ENCODE results near the gene PCGF1. TPM values are rescaled to one million over a fixed set of nuclear protein-coding genes. Genes with fewer than 3 reads are reported as not detected.

The PCGF1 gene
- total and polyA plus RNA-seq, 2 of the 13 experiments (the other 11 are each of a cell fraction or from before 2014, with no cell fraction given): 20.4 to 22.6 TPM

- no peak for TF ChIP-seq HNRNPUL1 (IDR thresholded peaks at IDR 0.05; ENCODE audit: low read depth, low read length)
- TF ChIP-seq ZNF772 (CRISPR knock-in tag; IDR thresholded peaks at IDR 0.05): peak; percentile 57
- no peak for TF ChIP-seq ZNF460 (CRISPR knock-in tag; IDR thresholded peaks at IDR 0.05; ENCODE audit: borderline replicate concordance)
- 0 out of 2 replicates have a peak, but pooled peaks have one; percentile 22 for TF ChIP-seq MEF2D (CRISPR knock-in tag; IDR thresholded peaks at IDR 0.05)
- peak; percentile 51; the same call in 1 of the 2 replicates for TF ChIP-seq SPEN (CRISPR knock-in tag; IDR thresholded peaks at IDR 0.05; ENCODE audit: low read depth)
- TF ChIP-seq U2AF1 (optimal IDR thresholded peaks at IDR 0.05; ENCODE audit: low read depth, low read length): peak; percentile 44
- 0 out of 2 replicates have a peak, but pooled peaks have one; percentile 85 for TF ChIP-seq NFATC3 (CRISPR knock-in tag; IDR thresholded peaks at IDR 0.05)
- TF ChIP-seq RBM22 (optimal IDR thresholded peaks at IDR 0.05; ENCODE audit: low read length): no peak
- TF ChIP-seq MBD4 (IDR thresholded peaks at IDR 0.05; ENCODE audit: borderline replicate concordance, low read length): no peak
- 0 out of 2 replicates have a peak, but pooled peaks have one; percentile 32 for TF ChIP-seq KLF12 (CRISPR knock-in tag; IDR thresholded peaks at IDR 0.05; ENCODE audit: borderline replicate concordance)
- TF ChIP-seq SRY (CRISPR knock-in tag; IDR thresholded peaks at IDR 0.05): 0 out of 2 replicates have a peak, but pooled peaks have one; percentile 72
- peak; percentile 20; the same call in 1 of the 2 replicates for TF ChIP-seq POLR2G (IDR thresholded peaks at IDR 0.05; ENCODE audit: low read depth, low read length)
- TF ChIP-seq CENPBD1 (CRISPR knock-in tag; IDR thresholded peaks at IDR 0.05; ENCODE audit: borderline replicate concordance, low read depth): no peak
- TF ChIP-seq ARHGAP35 (CRISPR knock-in tag; IDR thresholded peaks at IDR 0.05; ENCODE audit: borderline replicate concordance): 0 out of 2 replicates have a peak, but pooled peaks have one; percentile 74
- no peak for TF ChIP-seq ZNF260 (CRISPR knock-in tag; IDR thresholded peaks at IDR 0.05; ENCODE audit: borderline replicate concordance, low read depth)
- 0 out of 2 replicates have a peak, but pooled peaks have one; percentile 30 for TF ChIP-seq BATF2 (CRISPR knock-in tag; IDR thresholded peaks at IDR 0.05)
- TF ChIP-seq EED (CRISPR knock-in tag; IDR thresholded peaks at IDR 0.05): peak; percentile 86
- peak; percentile 27; the same call in 1 of the 2 replicates for TF ChIP-seq CTCF (CRISPR knock-in tag; IDR thresholded peaks at IDR 0.05)
- TF ChIP-seq DNMT1 (CRISPR knock-in tag; IDR thresholded peaks at IDR 0.05): peak; percentile 93
- TF ChIP-seq ZNF550 (CRISPR knock-in tag; IDR thresholded peaks at IDR 0.05; ENCODE audit: borderline replicate concordance): no peak
- TF ChIP-seq ZFY (CRISPR knock-in tag; IDR thresholded peaks at IDR 0.05): peak; percentile 59; the same call in 1 of the 2 replicates
- peak; percentile 61; the same call in 1 of the 2 replicates for TF ChIP-seq ZNF326 (CRISPR knock-in tag; IDR thresholded peaks at IDR 0.05; ENCODE audit: borderline replicate concordance)
- TF ChIP-seq ZNF691 (CRISPR knock-in tag; IDR thresholded peaks at IDR 0.05; ENCODE audit: borderline replicate concordance, low read depth): peak; percentile 24; the same call in 1 of the 2 replicates
- TF ChIP-seq ZNF614 (CRISPR knock-in tag; IDR thresholded peaks at IDR 0.05; ENCODE audit: borderline replicate concordance): 0 out of 2 replicates have a peak, but pooled peaks have one; percentile 3
- 0 out of 2 replicates have a peak, but pooled peaks have one; percentile 15 for TF ChIP-seq ELF3 (CRISPR knock-in tag; IDR thresholded peaks at IDR 0.05)
- no peak for TF ChIP-seq PCBP1 (IDR thresholded peaks at IDR 0.05; ENCODE audit: borderline replicate concordance, low read depth, low read length)
These were observed 9.6 kb downstream of the PCGF1 start (continued) for GRCh38 chr2:74497777-74498499.
